ENCODE data around the gene GAL3ST1. TPM values are rescaled to one million over a fixed set of nuclear protein-coding genes. Genes with fewer than 3 reads are reported as not detected.

Gene GAL3ST1
- total and polyA plus RNA-seq, 10 of the 15 experiments (the other 5 are each of a cell fraction or from before 2014, with no cell fraction given): not detected

DNA sequence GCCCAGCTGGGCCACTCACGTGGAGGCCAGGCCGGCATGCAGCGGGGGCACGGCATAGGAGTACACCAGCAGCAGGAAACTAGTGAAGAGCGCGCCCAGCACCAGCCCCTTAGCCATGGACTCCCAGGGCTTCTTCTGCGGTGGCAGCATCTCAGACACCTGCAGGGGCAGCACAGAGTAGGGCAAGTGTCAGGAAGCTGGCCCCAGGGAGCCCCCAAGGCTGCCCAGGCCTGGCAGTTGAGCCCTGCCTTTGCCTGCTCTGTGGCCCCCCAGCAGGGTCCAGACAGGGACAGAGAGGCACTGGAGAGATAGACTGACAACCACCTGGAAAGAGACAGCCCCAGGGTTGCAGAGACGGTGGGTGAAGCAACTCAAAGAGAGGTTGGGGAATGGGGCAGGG lies 17.2 kb downstream of the GAL3ST1 start:
- FAIRE-seq (no peak), ATAC-seq (peak; percentile 50)

More for the DNA sequence above, 17.2 kb downstream of the GAL3ST1 start:
- no peak overlapping the region for H3K9ac ChIP-seq (ENCODE audit: control insufficient read depth, insufficient read depth, low read length)
- in situ Hi-C loops (cut with MboI): no loop called here
- no peaks in the 10 kb centered on the region for H3K79me2 ChIP-seq (ENCODE audit: control insufficient read depth, insufficient read depth, low read length)
- no peak for DNase-seq (ENCODE audit: low read depth, low spot score)
- no peaks in the 10 kb centered on the region for H3K9me3 ChIP-seq (replicated peaks; ENCODE audit: control insufficient read depth, insufficient read depth, low read length)
- no peak overlapping the region for H2AFZ ChIP-seq (ENCODE audit: control insufficient read depth, low read depth, low read length)
- no peak overlapping the region for H3K4me3 ChIP-seq
- no peaks in the 10 kb centered on the region for H3K36me3 ChIP-seq (ENCODE audit: control insufficient read depth in 2 of 2, insufficient read depth in 2 of 2, low read length in 1 of 2)
- POLR2A ChIA-PET: no interaction called here
- SMC1A ChIA-PET (ENCODE audit: uncharacterized antibody, unreplicated experiment): no interaction called here
- H3K4me2 ChIP-seq (ENCODE audit: control insufficient read depth, insufficient read depth): no peak overlapping the region
- no peaks in the 10 kb centered on the region for H3K4me1 ChIP-seq (ENCODE audit: control insufficient read depth, insufficient read depth, low read length)
- RAD21 ChIA-PET (ENCODE audit: unreplicated experiment): no interaction called here
- no peak overlapping the region for H3K27ac ChIP-seq (ENCODE audit: control insufficient read depth, insufficient read depth)
- CTCF ChIA-PET: no interaction called here
- H4K20me1 ChIP-seq (ENCODE audit: control insufficient read depth, insufficient read depth): no peaks in the 10 kb centered on the region; the same call in 1 of the 2 replicates
- TF ChIP-seq ZNF622 (IDR thresholded peaks at IDR 0.05) (no peak), JUNB (IDR thresholded peaks at IDR 0.05) (no peak), POLR2AphosphoS2 (IDR thresholded peaks at IDR 0.05; ENCODE audit: low read depth, low read length) (no peak), NFXL1 (IDR thresholded peaks at IDR 0.05; ENCODE audit: borderline replicate concordance) (no peak), SUPT20H (IDR thresholded peaks at IDR 0.05; ENCODE audit: borderline replicate concordance, control insufficient read depth, low read depth, low read length) (no peak), GABPA (IDR thresholded peaks at IDR 0.05; ENCODE audit: low read depth) (no peak), MEF2B (IDR thresholded peaks at IDR 0.05; ENCODE audit: partially characterized antibody, poor library complexity, severe bottlenecking) (no peak), SIX5 (IDR thresholded peaks at IDR 0.05; ENCODE audit: low read depth, low read length, severe bottlenecking) (no peak), RUNX3 (IDR thresholded peaks at IDR 0.05; ENCODE audit: low read length) (no peak), MYB (IDR thresholded peaks at IDR 0.05; ENCODE audit: borderline replicate concordance, low read depth, low read length) (no peak), HCFC1 (IDR thresholded peaks at IDR 0.05; ENCODE audit: low read length) (no peak), NR2F1 (conservative IDR thresholded peaks at IDR 0.05) (no peak)
- TF ChIP-seq, protein P1, sequence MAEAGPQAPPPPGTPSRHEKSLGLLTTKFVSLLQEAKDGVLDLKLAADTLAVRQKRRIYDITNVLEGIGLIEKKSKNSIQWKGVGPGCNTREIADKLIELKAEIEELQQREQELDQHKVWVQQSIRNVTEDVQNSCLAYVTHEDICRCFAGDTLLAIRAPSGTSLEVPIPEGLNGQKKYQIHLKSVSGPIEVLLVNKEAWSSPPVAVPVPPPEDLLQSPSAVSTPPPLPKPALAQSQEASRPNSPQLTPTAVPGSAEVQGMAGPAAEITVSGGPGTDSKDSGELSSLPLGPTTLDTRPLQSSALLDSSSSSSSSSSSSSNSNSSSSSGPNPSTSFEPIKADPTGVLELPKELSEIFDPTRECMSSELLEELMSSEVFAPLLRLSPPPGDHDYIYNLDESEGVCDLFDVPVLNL (IDR thresholded peaks at IDR 0.05; ENCODE audit: low read depth, low read length): no peak
- TF ChIP-seq, protein P2, sequence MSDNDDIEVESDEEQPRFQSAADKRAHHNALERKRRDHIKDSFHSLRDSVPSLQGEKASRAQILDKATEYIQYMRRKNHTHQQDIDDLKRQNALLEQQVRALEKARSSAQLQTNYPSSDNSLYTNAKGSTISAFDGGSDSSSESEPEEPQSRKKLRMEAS (IDR thresholded peaks at IDR 0.05; ENCODE audit: low read depth, low read length): no peak
- TF ChIP-seq, protein P3, sequence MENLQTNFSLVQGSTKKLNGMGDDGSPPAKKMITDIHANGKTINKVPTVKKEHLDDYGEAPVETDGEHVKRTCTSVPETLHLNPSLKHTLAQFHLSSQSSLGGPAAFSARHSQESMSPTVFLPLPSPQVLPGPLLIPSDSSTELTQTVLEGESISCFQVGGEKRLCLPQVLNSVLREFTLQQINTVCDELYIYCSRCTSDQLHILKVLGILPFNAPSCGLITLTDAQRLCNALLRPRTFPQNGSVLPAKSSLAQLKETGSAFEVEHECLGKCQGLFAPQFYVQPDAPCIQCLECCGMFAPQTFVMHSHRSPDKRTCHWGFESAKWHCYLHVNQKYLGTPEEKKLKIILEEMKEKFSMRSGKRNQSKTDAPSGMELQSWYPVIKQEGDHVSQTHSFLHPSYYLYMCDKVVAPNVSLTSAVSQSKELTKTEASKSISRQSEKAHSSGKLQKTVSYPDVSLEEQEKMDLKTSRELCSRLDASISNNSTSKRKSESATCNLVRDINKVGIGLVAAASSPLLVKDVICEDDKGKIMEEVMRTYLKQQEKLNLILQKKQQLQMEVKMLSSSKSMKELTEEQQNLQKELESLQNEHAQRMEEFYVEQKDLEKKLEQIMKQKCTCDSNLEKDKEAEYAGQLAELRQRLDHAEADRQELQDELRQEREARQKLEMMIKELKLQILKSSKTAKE (IDR thresholded peaks at IDR 0.05; ENCODE audit: low read depth, poor library complexity, severe bottlenecking): no peak
- no TSS peak for BruUV-seq (replicated peaks)
- intact Hi-C loops (cut with micrococcal nuclease; ENCODE audit: unreplicated experiment): no loop called here
- WGBS (ENCODE audit: insufficient coverage, insufficient replicate concordance, low lambda C conversion rate, missing lambda C conversion rate): 56% methylated on average over 8 of the region's 8 CpGs
- H3K27me3 ChIP-seq (replicated peaks in 1 of 2; ENCODE audit: control insufficient read depth in 2 of 2, insufficient read depth in 2 of 2, low read length in 1 of 2): no peaks in the 10 kb centered on the region; a peak in 1 of 4 replicates

All from GM12878 (cell line).